ENCODE measurements around the gene KLF15. TPM values are rescaled to one million over a fixed set of nuclear protein-coding genes. Genes with fewer than 3 reads are reported as not detected.

KLF15 gene
- total RNA-seq, 2 donors from 2014 or later = 0.44 to 1.0 TPM

- Mint-ChIP-seq H3K36me3 (ENCODE audit: insufficient read depth in 2 of 2) (peaks cover 2 to 4% of the 10 kb centered on the region in 2 donors), H3K4me3 (no peak overlapping the region), H3K4me1 (ENCODE audit: low read depth) (no peaks in the 10 kb centered on the region), H3K27me3 (ENCODE audit: low read depth) (no peaks in the 10 kb centered on the region), H3K27ac (no peak overlapping the region), H3K9me3 (peaks cover 5 to 11% of the 10 kb centered on the region in 2 donors)
- DNase-seq (no peak), ATAC-seq (replicated peaks in 1 of 2) (no peak)
These were observed 52.5 kb downstream of the KLF15 start for GRCh38 chr3:126304704-126305103.

GRCh38 chr3:126304291-126304690, 52.9 kb downstream of the KLF15 start:
- no peak for ATAC-seq (replicated peaks in 1 of 2)
- Mint-ChIP-seq H3K9me3 (peaks cover 5 to 11% of the 10 kb centered on the region in 2 donors), H3K4me1 (ENCODE audit: low read depth) (no peaks in the 10 kb centered on the region), H3K36me3 (ENCODE audit: insufficient read depth in 2 of 2) (peaks cover 2 to 4% of the 10 kb centered on the region in 2 donors), H3K27ac (no peak overlapping the region), H3K27me3 (ENCODE audit: low read depth) (no peaks in the 10 kb centered on the region), H3K4me3 (no peak overlapping the region)
- DNase-seq = no peak

GRCh38 chr3:126303272-126303671, 53.9 kb downstream of the KLF15 start:
- ATAC-seq (replicated peaks in 1 of 2) (no peak), DNase-seq (no peak)
- peaks cover 7 to 11% of the 10 kb centered on the region in 2 donors for H3K9me3 Mint-ChIP-seq
- no peak overlapping the region for H3K4me3 Mint-ChIP-seq
- H3K27ac Mint-ChIP-seq = no peak overlapping the region
- peaks cover 2 to 4% of the 10 kb centered on the region in 2 donors for H3K36me3 Mint-ChIP-seq (ENCODE audit: insufficient read depth in 2 of 2)
- H3K4me1 Mint-ChIP-seq (ENCODE audit: low read depth) = no peaks in the 10 kb centered on the region
- no peaks in the 10 kb centered on the region for H3K27me3 Mint-ChIP-seq (ENCODE audit: low read depth)

- DNase-seq (no peak), ATAC-seq (replicated peaks in 1 of 2) (no peak)
- H3K4me1 Mint-ChIP-seq (ENCODE audit: low read depth) = no peaks in the 10 kb centered on the region
- H3K9me3 Mint-ChIP-seq = peaks cover 7 to 11% of the 10 kb centered on the region in 2 donors
- H3K36me3 Mint-ChIP-seq (ENCODE audit: insufficient read depth in 2 of 2) = peaks cover 2 to 4% of the 10 kb centered on the region in 2 donors
- no peak overlapping the region for H3K27ac Mint-ChIP-seq
- no peak overlapping the region for H3K4me3 Mint-ChIP-seq
- H3K27me3 Mint-ChIP-seq (ENCODE audit: low read depth) = no peaks in the 10 kb centered on the region
These were observed 56.3 kb downstream of the KLF15 start for GRCh38 chr3:126300761-126301481.

GRCh38 chr3:126300001-126300760, 57.0 kb downstream of the KLF15 start:
- no peaks in the 10 kb centered on the region for H3K4me1 Mint-ChIP-seq (ENCODE audit: low read depth)
- H3K27me3 Mint-ChIP-seq (ENCODE audit: low read depth) = no peaks in the 10 kb centered on the region
- no peak overlapping the region for H3K27ac Mint-ChIP-seq
- peaks cover 7 to 11% of the 10 kb centered on the region in 2 donors for H3K9me3 Mint-ChIP-seq
- DNase-seq (no peak), ATAC-seq (replicated peaks in 1 of 2) (no peak)
- H3K36me3 Mint-ChIP-seq (ENCODE audit: insufficient read depth in 2 of 2) = peaks cover 2 to 4% of the 10 kb centered on the region in 2 donors
- no peak overlapping the region for H3K4me3 Mint-ChIP-seq

- no peaks in the 10 kb centered on the region for H3K4me1 Mint-ChIP-seq (ENCODE audit: low read depth)
- DNase-seq = no peak
- H3K27me3 Mint-ChIP-seq (ENCODE audit: low read depth) = peaks cover 10% of the 10 kb centered on the region
- ATAC-seq (replicated peaks in 1 of 2) = no peak
- no peak overlapping the region for H3K4me3 Mint-ChIP-seq
- no peak overlapping the region for H3K27ac Mint-ChIP-seq
- peaks cover 0 to 2% of the 10 kb centered on the region in 2 donors for H3K9me3 Mint-ChIP-seq
- H3K36me3 Mint-ChIP-seq (ENCODE audit: insufficient read depth in 2 of 2) = no peaks in the 10 kb centered on the region
These were observed 61.7 kb downstream of the KLF15 start for GRCh38 chr3:126295407-126295939.

- no peak for ATAC-seq (replicated peaks in 1 of 2)
- H3K36me3 Mint-ChIP-seq (ENCODE audit: insufficient read depth in 2 of 2) = no peaks in the 10 kb centered on the region
These were observed 62.9 kb downstream of the KLF15 start for GRCh38 chr3:126294211-126294808.

GRCh38 chr3:126293370-126294082, 63.7 kb downstream of the KLF15 start:
- Mint-ChIP-seq H3K36me3 (ENCODE audit: insufficient read depth in 2 of 2) (no peaks in the 10 kb centered on the region), H3K4me3 (no peak overlapping the region), H3K9me3 (no peaks in the 10 kb centered on the region), H3K27ac (no peak overlapping the region), H3K4me1 (ENCODE audit: low read depth) (no peaks in the 10 kb centered on the region), H3K27me3 (ENCODE audit: low read depth) (peaks cover 29% of the 10 kb centered on the region)
- ATAC-seq (replicated peaks in 1 of 2) = no peak
- DNase-seq = no peak

More at GRCh38 chr3:126294211-126294808, 62.9 kb downstream of the KLF15 start:
- peaks cover 21% of the 10 kb centered on the region for H3K27me3 Mint-ChIP-seq (ENCODE audit: low read depth)
- no peaks in the 10 kb centered on the region for H3K4me1 Mint-ChIP-seq (ENCODE audit: low read depth)
- no peak overlapping the region for H3K27ac Mint-ChIP-seq
- no peak for DNase-seq
- H3K4me3 Mint-ChIP-seq = no peak overlapping the region
- peaks cover 0 to 2% of the 10 kb centered on the region in 2 donors for H3K9me3 Mint-ChIP-seq

Other genes with a start within 250 kb of the KLF15 start
- under 1 TPM; 0.21 to 0.48 TPM for gene ALDH1L1, start 176.8 kb downstream of the KLF15 start, total RNA-seq
- not detected for gene CFAP100, start 37.5 kb upstream of the KLF15 start, total RNA-seq
- gene ZXDC, start 118.5 kb upstream of the KLF15 start, total RNA-seq = 10 to 100 TPM; 27.8 to 32.8 TPM
- not detected for gene UROC1, start 160.4 kb upstream of the KLF15 start, total RNA-seq
- gene CHST13, start 166.7 kb upstream of the KLF15 start, total RNA-seq = not detected
- gene C3orf22, start 201.5 kb upstream of the KLF15 start, total RNA-seq = not detected